EL (cell line): ENCODE data around the gene LRFN5.
"Not testable (repeated sequence)": the region's sequence is repeated elsewhere in the genome, so short reads cannot be mapped to it uniquely, and the experiment has no call there.

Source experiments
- DNase-seq: peaks from one replicate; pipeline ENCODE4 v3.0.0-alpha.2; 2016

The LRFN5 gene

GRCh38 chr14:41606532-41607303, at the start of gene LRFN5:
TSS of gene LRFN5 (plus strand) at chr14:41606876.
- DNase-seq = no peak

- no peak for DNase-seq
These were observed 48.2 kb upstream of the LRFN5 start for GRCh38 chr14:41558490-41558889.

DNA sequence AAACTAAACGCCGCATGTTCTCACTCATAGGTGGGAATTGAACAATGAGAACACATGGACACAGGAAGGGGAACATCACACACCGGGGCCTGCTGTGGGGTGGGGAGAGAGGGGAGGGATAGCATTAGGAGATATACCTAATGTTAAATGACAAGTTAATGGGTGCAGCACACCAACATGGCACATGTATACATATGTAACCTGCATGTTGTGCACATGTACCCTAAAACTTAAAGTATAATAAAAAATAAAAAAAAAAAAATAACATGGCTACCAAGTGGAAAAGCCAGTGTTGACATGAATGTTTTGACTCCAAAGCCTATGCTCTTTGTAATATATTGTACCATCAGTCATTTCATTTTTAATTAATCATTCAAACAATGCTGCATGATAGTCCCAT, 39.8 kb upstream of the LRFN5 start:
- DNase-seq = not testable (repeated sequence)

- DNase-seq = no peak
These were observed 37.7 kb upstream of the LRFN5 start for GRCh38 chr14:41568979-41569378.

GRCh38 chr14:41570415-41571155, 36.1 kb upstream of the LRFN5 start:
- DNase-seq = no peak

DNA sequence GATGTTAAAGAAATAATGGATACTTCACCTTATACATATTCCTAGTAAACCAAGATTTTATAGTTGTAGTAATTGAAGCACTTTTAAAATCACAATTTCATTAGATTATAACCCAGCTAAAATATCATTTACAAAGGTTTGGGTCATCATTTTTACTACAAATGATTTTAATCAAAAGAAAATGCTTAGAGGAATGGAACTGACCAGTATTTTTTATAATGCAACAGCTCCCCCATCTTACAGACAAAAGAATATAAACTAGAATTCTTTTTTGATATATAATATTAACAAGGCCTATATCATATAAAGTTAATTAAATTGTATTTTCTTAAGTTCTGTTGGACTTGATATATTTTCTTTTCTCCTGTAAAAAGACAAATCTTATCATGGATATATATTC, 20.4 kb upstream of the LRFN5 start:
- no peak for DNase-seq

DNA sequence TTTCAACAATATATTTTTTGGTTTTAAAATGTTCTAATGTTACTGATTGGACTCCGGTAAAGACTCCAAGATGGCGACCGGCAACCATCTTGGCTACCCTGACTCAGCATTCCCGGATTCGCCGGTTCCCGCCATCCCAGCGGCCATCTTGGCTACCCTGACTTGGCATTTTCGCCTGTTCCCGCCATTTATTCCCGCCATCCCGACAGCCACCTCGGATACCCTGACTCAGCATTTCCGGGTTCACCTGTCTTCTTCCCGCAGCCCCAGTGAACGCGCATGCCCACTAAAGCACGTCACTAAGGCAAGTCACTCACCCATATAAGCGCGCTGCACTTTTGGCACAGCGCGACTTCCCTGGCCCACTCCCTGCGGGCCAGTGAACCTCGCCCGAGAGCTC, 9.0 kb upstream of the LRFN5 start:
- DNase-seq = no peak

- DNase-seq = not testable (repeated sequence)
These were observed 6.8 kb upstream of the LRFN5 start for GRCh38 chr14:41599805-41600385.

- no peak for DNase-seq
These were observed 1.8 kb upstream of the LRFN5 start for GRCh38 chr14:41604721-41605531.

GRCh38 chr14:41605550-41606281, 960 bp upstream of the LRFN5 start:
- DNase-seq = no peak

- DNase-seq = no peak
These were observed 469 bp upstream of the LRFN5 start for GRCh38 chr14:41606282-41606531.

DNA sequence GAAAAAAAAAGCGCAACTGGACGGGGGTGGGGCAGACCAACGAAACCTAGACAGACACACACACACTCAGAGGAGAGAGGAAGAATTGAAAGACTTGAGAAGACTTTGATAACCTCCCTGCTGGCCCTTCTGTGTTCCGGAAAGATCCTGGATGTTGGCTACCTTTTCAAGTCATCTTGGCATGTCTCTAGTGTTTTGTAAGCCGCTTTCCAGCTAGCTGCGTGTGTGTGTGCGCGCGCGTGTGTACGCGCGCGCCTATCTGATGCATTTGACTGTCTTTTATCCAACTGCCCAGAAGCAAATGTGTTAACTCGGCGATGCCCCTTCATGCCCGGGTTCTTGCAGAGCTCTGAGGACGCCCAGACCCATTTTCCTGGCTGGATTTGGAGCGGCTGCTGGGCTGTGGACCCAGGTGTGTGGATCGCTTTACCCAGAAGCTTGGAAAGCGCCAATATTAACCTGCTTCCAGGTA, 664 bp downstream of the LRFN5 start:
- DNase-seq = no peak

- DNase-seq = no peak
These were observed 1.4 kb downstream of the LRFN5 start for GRCh38 chr14:41607966-41608663.

- no peak for DNase-seq
These were observed 2.2 kb downstream of the LRFN5 start for GRCh38 chr14:41608681-41609390.

- DNase-seq = no peak
These were observed 3.1 kb downstream of the LRFN5 start for GRCh38 chr14:41609704-41610183.

DNA sequence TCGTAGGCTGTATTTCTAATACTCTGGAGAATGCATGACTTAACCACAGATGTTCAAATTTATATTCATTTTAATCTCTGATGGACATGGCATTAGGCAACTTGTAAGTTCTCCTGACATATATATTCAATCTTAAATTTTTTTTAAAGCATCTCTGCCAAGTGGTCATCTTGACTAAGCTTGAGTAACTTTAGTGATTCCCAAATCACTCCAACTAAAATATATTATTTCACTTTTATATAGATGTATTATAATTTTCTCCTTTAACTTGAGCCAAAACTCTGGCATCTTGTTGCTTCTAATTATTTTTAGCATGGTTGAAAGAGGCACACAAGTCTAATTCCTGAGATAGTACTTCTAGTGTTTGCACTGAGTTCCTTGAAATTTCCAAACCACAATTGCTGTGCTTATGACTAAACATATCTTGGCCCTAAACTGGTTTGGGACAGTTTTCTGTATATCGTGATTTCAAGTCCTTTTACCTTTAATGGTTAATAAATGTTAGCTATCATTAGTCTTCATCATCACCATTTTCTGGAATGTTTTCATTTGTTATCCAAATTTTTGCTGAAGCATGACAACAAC, 8.4 kb downstream of the LRFN5 start:
- no peak for DNase-seq

GRCh38 chr14:41623736-41624135, 17.1 kb downstream of the LRFN5 start:
- no peak for DNase-seq

DNA sequence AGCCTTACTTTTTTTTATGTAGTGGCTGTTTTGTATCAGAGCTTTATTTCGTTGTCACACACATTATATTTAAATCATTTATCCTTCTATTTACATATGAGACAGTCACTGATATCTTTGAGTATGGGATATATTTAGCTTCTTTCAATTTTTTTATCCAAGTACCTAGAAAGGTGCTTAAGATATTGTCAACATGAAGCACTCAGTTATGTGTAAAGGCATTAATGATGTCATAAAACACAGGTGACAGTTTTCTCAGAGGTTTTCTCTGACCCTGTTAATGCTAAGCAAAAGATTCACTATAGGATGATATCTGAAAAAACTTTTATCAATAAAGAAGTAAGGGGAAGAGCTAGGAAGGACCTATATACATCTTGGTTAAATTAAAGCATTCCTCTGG, 23.2 kb downstream of the LRFN5 start:
- no peak for DNase-seq

DNA sequence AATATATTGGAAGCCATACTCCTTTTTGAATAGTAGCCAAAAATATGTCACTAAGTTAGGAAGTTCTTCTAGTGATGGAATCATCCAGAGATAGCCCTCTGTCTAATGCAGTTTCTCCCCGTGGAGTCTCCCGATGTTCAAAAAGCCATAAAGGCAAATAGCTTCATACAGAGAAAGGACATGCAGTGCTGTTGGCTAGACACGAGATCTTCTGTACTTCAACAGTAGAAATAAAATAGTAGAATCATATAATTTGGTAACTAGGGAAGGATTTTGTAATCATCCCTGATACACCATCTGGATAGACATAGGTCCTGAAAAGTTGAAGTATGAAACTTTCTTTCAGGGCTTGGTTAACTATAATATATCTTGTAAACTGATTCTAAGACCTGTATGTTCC, 27.6 kb downstream of the LRFN5 start:
- no peak for DNase-seq

DNA sequence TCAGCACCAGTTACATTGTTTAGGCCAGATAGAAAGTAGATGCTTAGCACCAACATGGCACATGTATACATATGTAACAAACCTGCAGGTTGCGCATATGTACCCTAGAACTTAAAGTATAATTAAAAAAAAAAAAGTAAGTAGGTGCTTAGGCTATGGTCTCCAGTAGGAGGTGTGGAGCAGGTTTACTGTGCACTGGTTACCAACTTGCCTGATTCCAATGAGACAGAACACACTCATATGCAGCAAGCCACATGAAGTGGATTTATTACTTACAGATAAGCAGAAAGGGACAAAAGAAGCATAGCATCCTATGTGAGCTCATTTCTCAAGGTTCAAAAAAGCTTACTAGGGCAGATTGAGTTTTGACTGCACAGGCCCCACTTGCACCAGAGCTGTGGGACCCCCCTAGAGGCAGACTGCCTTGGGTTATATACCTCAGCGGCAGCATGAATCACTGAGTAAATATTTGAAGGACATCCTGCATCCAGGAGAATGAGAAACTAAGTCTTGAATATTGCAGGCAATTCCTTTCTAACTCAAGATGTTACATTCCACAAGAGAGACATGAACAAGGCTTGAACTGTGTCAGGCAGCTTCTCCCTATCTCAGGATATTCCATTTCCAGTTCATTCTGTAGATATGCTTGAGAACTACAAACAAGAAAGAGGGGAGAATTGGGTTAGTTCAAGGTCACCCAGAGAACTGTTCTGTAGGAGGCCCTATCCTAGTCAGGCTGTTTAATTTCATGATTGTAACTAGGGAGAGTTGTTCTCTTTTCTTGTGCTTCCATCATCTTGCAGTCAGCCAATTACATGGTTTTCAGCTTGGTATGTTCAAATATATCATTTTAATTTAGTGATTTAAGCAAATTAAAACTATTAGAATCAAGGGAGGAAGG, 30.1 kb downstream of the LRFN5 start:
- no peak for DNase-seq
